ENCODE results near the gene DNPH1. TPM values are rescaled to one million over a fixed set of nuclear protein-coding genes. Genes with fewer than 3 reads are reported as not detected.

The DNPH1 gene
- total RNA-seq, 1 donor from 2014 or later = 31.5 TPM

DNA sequence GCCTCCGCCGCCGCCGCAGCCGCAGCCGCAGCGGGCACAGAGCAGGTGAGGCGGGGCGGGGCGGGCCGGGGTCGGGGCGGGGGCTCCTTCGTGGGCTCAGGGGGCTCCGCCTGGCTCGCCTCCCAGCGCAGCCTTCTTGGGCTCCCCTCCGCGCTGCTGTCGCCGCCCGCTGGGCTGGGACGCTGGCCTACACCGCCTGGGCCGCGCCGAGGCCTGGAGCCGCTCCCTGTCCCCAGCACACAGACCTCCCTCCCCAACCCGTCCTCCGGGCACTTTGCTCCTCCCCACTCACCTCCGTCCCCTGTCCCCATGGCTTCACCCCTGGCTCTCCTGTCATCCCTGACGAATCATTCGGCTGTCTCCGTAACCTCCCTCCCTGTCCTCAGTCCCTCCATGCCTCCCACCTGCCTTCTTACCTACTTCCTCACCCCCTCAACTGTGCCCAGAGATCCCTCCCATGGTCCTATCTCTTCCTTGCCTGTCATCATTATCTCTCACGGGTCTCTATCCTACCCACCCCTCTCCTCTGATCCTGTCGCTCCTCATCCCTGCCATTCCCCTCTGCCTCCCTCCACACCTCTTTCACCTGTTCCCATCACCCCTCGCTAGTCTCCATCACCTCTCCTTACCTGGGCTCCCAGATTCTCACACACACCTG, 14.5 kb upstream of the DNPH1 start:
- DNase-seq = no peak

DNA sequence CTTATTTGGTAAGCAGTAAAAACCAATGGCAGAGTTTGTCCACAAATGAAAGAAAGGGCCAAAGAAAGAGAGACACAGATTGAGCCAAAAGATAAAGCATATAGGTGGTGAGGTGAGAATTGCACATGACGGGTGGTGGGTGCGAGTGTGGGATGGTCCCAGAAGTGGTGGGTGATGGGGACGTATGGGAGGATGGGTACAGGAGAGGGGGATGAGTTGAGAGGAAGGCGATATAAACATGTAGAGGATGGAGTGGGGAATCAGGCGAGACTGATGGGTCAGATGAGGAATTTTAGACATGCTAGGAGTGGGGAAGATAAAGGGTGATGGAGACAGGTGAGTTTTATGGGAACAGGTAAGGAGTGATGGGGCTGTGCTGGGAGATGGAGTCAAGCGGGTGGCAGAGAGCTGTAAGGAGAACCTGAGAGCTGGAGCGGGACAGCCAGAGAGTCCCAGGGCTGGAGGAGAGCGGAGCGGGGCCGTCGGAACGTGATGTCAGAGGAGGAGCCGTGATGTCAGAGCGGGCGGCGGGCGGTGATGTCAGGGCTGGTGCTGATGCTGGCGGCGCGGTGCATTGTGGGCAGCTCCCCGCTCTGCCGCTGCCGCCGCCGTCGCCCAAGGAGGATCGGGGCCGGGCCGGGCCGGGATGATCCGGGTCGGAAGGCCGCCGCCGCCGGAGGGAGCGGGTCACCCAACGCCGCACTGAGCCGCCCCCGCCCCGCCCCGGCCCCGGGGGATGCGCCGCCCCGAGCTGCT, 13.8 kb upstream of the DNPH1 start, which contains the start of gene TTBK1:
TTBK1 (plus strand) TSS at position 574 of the 756 bp plus-strand sequence. CDS start 3,180 bp downstream, outside the sequence.
- no peak for DNase-seq

DNA sequence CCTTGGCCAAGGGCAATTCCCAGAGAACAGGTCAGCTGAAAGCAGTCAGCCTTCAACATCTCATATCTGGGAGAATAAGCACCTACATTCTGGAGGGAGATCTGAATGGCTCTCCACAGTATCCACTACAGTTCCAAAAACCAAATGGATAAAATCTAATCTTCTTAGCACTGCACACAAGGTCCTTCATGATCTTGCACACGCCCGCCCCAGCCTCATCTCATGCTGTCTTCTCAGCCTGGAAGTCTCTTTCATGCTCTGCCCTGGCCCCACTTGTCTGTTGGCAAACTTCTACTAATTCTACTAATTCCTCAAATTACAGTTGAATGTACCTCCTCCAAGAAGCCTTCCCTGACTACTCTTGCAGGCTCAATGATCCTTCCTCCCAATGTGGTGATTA, 12.2 kb upstream of the DNPH1 start:
- no peak for DNase-seq

DNA sequence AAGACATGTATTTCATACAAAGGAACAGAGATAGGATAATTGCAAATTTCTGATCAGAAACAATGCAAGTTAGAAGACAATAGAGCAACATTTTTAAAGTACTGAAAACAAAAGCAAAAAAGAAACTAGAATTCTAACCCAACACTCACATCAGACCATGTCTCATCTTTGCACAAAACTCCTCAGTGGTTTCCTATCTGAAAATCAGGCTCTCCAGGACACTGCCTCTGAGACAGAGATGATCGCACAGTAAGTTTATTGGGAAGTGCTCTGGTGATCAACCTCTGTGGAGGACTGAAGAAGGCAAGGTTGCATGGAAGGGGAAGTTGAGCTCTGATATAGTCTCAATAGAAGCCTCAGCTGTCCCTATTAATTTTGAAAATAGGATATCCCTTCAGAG, 11.7 kb upstream of the DNPH1 start:
- no peak for DNase-seq

DNA sequence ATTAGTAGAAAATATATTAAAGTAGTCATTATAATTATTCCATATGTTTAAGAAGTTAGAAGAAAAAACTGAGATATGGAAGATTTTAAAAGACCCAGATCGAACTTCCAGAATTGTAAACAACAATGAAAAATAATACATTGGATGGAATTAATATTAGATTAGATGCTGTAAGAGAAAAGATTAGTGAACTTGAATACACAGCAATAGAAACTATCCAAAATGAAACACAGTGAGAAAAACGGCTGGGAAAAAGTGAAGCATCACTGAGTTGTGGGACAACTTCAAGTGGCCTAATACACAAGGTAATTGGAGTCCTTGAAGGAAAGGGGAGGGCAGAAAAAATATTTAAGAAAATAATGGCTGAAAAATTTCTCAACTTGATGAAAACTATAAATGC, 9.8 kb upstream of the DNPH1 start:
- no peak for DNase-seq

DNA sequence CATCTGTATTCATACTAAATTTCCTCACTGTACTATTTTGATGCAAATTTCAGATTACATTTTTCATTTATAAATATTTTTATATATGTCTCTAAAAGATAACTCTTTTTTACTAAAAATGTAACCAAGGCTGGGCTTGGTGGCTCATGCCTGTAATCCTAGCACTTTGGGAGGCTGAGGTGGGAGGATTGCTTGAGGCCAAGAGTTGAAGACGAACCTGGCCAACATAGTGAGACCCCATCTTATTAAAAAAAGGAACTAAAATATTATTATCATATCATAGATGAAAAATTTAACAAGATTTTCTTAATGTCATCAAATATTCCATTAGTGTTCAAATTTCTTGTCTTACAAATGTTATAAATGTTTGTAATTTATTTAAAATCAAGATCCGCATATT, 6.6 kb upstream of the DNPH1 start:
- DNase-seq = no peak

DNA sequence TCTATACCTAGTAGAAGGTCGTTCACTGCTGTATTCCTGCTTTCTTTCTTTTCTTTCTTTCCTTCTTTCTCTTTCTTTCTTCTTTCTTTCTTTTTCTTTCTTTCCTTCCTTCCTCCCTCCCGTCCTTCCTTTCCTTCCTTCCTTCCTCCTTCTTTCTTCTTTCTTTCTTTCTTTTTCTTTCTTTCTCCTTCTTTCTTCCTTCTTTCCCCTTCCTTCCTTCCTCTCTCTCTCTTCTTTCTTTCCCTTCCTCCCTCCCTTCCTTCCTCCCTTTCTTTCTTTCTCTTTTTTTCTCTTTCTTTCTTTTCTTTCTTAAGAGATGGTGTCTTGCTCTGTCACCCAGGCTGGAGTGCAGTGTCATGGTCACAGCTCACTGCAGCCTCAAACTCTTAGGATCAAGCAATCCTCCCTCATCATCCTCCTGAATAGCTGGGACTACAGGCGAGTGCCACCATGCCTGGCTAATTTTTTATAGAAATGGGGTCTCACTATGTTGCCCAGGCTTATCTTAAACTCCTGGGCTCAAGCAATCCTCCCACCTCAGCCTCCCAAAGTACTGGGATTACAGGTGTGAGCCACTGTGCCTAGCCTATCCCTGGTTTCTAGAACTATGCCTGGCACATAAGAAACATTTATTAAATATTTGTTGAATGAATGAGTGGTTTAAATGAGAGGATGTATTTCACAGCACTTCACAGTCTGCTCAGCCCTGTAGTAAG, 2.6 kb upstream of the DNPH1 start:
- DNase-seq = no peak

DNA sequence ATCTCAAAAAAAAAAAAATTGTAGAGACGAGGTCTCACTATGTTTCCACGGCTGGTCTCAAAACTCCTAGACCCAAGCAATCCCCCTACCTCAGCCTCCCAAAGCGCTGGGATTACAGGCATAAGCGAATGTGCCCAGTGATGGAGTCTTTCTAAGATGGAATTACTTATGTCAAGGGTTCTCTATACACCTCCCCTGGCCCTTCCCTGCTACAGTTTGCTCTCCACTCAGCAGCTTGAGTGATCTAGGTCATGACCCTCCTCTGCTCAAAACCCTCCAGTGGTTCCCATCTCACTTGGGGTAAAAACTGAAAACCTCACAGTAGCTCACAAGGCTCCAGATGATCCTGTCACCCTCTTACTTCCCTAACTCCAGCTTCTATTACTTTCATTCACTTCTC, 1.8 kb upstream of the DNPH1 start:
- DNase-seq = no peak

DNA sequence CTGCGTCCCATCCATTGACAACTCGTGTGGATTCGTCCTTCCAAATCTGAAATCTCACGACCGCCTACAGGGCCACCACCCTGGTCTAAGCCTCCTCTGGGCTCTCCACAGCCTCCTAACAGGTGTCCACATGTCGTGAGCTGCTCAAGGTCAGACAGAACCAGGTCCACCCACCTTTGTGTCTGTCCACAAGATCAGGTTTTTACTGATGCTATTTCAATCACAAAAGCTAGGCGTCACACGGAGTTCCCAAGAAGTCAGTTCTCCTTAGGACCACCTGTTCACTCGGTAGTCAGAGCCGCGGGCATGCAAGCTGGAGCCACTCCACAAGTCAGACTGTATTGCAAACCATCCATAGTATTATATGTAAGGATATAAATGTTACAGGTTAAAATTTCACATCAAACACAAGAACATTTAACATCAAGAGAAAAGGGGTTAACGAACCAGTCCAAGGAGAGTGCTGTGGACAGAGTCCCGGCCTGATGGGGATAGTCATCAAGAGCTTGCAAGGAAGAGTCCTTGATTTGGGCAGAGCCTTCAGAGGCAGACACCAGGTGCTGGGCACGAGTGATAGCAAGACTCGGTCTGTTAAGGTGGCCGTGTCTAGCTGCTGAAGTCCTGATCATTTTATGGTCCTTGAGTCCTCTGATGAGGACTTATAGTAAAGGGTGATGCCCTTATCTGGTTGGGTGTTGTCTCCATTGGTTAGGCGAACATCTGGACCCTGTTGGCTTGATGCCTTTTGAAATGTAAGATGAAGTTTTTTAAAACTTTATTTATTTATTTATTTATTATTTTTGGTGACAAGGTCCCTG, 731 bp upstream of the DNPH1 start:
- no peak for DNase-seq

DNA sequence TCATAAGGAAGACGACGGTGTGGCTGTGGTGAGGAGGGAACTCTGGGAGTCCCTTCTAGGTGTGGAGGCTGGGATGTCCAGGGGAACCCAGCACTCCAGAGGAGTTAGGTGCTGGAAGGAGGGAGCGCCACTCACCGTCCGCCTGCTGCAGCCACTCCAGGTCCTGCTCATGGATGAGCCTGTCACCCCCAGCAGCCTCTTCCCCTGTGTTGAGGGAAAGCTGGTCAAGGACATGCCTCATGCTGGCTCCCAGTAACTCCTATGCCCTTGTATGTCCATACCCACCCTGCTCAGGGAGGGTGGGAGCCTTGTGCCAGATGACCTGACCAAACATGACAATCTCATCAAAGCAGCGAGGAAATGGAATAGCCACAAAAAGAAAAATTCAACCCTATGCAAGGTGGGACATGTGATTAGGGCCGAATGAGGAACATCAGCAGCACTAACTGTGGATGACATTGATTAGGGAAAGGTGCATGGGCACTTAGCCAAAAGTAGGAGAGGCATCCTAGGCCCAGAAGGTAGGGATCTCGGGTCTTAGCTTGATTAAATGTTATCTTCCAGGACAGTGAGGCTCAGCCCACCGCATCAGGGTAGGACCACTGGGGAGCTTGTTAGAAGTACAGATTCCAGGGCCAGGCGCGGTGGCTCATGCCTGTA, 3.0 kb downstream of the DNPH1 start:
- DNase-seq = no peak

DNA sequence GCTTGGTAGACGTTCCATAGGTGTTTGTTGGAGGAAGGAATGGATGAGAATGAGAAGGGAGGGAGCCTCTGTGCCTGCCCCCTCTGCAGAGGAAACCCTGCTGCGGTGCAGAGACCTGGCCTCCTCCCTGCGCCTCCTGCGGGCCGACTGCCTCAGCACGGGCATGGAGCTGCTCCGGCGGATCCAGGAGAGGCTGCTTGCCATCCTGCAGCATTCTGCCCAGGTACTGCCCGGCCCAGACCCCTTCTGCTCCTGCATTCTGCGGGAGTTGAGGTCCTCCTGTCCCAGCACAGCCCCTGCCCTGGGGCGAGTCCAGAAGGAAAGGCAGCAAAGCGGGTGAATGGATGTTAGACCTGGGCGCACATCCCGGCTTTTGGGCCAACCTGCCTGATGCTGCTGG, 6.1 kb downstream of the DNPH1 start:
- DNase-seq = no peak

DNA sequence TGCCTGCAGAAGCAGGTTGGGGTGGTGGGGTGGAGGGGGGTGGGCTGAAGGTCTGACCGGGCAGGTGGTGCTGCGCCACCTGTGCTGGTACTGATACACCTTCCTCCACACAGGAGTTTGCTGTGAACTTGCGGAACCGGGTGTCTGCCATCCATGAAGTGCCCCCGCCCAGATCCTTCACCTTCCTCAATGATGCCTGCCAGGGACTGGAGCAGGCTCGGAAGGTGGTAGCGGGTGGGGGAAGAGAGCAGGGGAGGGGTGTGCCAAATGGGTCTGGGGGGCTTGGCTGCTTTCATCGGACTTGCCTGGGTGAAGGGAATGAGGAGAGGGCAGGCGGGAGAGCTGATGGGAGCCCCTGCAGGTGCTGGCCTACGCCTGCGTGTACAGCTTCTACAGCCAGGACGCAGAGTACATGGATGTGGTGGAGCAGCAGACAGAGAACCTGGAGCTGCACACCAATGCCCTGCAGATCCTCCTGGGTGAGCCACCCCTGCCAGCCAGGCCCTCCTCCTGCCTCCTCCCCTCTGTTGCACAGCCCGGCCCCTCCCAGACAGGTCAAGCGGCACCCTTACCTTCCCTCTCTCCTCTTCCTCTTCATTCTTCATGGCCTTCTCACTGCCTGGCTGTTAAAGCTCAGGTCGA, 6.7 kb downstream of the DNPH1 start:
- no peak for DNase-seq

DNA sequence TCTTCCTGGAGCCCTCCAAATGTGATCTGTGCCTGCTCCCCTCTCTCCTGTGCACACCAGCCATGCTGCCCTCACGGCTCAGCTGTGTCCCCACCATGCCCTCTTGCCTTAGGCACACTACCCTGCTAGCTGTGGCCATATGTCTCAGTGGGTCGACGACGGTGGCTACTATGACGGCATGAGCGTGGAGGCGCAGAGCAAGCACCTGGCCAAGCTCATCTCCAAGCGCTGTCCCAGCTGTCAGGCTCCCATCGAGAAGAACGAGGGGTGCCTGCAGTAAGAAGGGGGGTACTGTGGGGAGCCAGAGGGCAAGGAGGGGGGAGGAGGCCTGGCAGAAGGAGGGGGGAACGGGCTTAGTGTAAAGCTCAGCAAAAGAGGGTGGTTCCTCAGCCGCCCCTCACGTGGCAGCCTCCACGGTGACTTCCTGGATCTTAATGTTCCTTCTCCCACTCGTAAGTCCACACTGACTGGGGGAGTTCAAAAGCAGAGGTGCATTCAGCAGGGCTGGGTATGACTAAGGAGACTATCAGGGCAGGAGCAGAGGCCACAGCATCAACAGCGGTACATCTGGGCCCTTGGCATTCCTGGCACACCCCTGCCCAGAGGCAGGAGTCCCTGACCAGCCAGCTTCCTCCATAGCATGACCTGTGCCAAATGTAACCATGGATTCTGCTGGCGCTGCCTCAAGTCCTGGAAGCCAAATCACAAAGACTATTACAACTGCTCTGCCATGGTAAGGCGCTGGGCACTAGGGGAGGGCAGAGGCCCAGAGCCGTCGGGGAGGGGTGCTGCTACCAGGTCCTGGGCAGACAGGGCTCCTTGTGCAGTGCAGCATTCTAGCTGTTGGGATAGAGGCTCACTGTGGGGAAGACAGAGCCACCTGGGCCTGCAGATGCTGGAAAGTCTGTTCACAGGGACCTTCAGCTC, 8.0 kb downstream of the DNPH1 start:
- no peak for DNase-seq

DNA sequence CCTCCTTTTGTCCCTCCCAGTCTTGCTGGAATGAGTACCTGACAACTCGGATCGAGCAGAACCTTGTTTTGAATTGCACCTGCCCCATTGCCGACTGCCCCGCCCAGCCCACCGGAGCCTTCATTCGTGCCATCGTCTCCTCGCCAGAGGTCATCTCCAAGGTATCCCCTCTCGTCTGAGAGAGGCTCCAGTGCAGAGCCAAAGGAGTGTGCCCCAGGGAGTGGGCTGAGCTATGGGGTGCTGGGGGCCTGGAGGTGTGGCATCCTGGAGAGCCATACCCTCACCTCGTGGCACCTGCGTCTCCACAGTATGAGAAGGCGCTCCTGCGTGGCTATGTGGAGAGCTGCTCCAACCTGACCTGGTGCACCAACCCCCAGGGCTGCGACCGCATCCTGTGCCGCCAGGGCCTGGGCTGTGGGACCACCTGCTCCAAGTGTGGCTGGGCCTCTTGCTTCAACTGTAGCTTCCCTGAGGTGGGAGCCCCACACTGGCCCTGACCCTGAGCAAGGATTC, 8.8 kb downstream of the DNPH1 start:
- DNase-seq = no peak

DNA sequence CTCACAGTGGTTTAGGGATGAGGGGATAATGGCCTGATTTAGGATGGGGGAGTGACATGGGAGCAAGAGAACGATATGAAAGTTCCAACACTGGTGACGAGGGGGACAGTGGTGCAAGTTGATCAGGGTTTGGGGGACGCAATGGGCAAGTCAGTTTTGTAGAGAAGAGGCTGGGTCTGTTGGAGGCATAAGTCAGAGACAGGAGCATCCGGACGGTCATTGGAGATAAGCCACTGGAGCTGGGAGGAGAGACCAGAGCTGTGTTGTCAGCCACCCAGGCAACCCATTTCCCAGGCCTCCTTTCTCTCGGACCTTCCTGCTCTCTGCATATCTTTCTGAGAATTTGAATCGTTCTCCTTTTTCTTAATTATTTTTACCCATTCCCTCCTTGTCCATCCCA, 9.5 kb downstream of the DNPH1 start:
- DNase-seq = no peak

DNA sequence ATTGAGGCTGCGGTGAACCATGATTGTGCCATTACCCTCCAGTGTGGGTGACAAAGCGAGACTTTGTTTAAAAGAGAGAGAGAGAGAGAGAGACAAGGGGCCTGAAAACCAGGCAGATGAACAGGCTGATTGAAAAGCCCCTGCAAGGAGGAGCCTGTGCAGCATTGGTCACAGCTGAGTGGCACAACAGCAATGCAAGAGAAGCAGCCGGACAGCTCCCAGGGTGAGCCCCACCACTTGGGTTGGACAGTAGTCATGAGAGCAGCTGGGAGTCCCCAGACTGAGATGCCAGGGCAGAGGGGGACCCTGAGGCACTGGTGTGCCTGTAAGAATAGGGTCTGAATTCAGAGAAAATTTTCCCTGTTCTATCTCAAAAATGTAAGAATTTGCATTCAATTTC, 10.2 kb downstream of the DNPH1 start:
- DNase-seq = no peak

DNA sequence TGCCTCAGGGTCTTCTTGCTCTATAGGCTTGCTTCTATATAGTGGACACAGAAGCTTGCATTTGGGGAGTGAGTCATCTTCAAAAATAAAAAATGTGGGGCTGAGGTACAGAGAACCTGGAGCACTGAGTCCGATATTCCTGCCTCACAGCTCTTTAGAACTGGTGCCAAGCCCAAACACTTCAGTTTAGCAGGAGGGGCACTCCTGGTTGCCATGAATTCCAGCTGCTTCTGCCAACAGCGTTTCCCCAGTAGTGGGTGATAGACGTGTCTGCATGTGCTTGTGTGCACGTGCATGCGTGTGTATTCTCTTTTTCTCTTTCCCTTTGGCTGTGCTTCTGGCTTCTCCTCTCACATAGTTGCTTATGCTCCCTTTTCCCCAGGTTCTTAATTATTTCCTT, 11.9 kb downstream of the DNPH1 start:
- DNase-seq = no peak

DNA sequence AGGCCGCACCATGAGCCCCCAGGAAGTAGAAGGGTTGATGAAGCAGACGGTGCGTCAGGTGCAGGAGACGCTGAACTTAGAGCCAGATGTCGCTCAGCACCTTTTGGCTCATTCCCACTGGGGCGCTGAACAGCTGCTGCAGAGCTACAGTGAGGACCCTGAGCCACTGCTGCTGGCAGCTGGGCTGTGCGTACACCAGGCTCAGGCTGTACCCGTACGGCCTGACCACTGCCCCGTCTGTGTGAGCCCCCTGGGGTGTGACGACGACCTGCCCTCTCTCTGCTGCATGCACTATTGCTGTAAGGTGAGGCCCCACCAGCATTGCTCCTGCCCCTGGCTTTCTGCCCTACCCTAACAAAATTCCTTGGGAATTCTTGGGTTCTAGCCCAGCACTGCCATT, 13.1 kb downstream of the DNPH1 start:
- no peak for DNase-seq

DNA sequence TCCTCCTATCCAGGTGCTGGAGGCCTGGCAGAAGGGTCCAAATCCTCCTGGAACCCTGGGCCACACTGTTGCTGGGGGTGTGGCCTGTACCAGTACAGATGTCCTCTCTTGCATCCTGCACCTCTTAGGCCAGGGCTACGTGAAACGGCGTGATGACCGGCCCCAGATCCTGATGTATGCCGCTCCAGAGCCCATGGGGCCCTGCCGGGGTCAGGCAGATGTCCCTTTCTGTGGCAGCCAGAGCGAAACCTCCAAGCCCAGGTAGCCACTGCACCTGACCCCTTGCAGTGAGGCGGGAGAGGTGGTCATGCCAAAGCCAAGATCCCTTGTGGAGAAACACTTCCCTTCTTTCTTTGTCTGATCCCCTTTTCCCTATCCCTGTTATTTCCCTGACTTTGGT, 14.2 kb downstream of the DNPH1 start:
- no peak for DNase-seq

DNA sequence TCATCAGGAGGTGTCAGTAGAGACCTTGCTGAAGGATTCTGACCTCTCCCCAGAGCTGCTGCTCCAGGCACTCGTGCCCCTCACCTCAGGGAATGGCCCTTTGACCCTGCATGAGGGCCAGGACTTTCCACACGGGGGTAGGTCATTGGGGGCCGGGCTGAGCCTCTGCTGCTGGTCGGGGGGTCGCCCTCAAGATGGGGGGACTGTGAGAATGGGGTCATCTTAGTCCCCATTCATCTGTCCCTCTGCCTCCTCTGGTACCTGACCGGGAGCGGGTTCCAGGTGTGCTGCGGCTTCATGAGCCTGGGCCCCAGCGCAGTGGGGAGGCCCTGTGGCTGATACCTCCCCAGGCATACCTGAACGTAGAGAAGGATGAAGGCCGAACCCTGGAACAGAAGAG, 15.8 kb downstream of the DNPH1 start:
- DNase-seq = no peak

DNA sequence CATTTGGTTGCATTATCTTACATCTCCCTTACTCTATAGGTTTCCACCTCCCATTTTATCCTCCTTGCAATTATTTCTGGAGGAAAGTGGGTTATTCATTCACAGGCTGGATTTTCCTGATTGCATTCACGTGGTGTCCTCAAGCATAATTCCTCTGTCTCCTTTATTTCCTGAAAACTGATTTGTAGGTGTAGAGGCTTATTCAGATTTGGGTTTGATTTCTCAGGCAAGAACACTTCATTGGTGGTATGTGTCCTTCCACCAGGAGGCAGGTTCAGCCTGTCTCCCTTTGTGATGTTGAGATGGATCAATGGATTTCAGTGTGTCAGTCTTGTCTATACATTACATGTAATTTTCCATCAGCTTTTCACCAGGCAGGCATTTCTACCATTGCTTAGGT, 17.3 kb downstream of the DNPH1 start:
- DNase-seq = peak; percentile 34
